PC-3 (cell line): ENCODE measurements around the gene MYH11.

Source experiments
- CTCF ChIP-seq: fragments of 300-600 bp; sonication (generic); conservative IDR thresholded peaks from 2 replicates; pipeline ENCODE4 v1.5.1; 2017; ENCODE audit warnings: antibody characterized with exemption, low read depth, mild to moderate bottlenecking, low read length
- EZH2 ChIP-seq: fragments of 300-600 bp; sonication (generic); IDR thresholded peaks from one replicate; pipeline ENCODE4 v1.6.1; 2017; ENCODE audit warnings: antibody characterized with exemption, mild to moderate bottlenecking, low read length; ENCODE audit not compliant: unreplicated experiment
- EZH2phosphoT487 ChIP-seq: fragments of 300-600 bp; sonication (generic); IDR thresholded peaks from 2 replicates; pipeline ENCODE4 v1.6.1; 2018; ENCODE audit warnings: mild to moderate bottlenecking, antibody characterized with exemption, low read length, borderline replicate concordance

DNA sequence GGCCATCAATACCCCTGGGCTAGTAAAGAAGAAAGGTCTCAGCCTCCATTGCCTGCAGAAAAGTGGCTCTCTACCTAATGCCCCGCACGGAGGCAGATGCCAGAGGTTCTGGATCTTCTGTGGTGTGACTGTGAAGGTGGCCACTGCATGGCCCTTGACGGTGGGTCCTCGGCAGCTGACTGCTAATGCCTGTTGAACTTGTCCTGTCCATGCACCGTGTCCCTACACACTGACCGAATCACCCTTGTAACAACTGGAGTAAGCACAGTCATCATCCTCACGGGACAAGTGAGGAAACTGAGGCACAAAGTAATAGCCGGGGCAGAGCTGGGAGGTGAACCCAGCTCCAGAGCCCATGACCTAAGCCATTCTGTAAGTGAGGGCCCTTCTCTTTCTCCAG lies 48.8 kb downstream of the MYH11 start:
- no peak for TF ChIP-seq CTCF
- TF ChIP-seq EZH2phosphoT487, result no peak
- TF ChIP-seq EZH2, result no peak
